KMS-11 (cell line): ENCODE data around the gene RNU6-9.
"Not testable (repeated sequence)": the region's sequence is repeated elsewhere in the genome, so short reads cannot be mapped to it uniquely, and the experiment has no call there.

ENCODE experiments used
- H2AFZ ChIP-seq: fragments of 200-600 bp; sonication (generic); 2 replicates; pipeline ENCODE4 v1.6.1; 2016; ENCODE audit warnings: antibody characterized with exemption, mixed run types, low read depth
- H3K27ac ChIP-seq: fragments of 200-600 bp; sonication (generic); 2 replicates; pipeline ENCODE4 v1.6.1; 2016; ENCODE audit warnings: mild to moderate bottlenecking, mixed run types
- H3K27me3 ChIP-seq: fragments of 200-600 bp; sonication (generic); 2 replicates; pipeline ENCODE4 v1.6.1; 2017; ENCODE audit warnings: mild to moderate bottlenecking, low read depth, mixed run types, moderate library complexity; ENCODE audit not compliant: insufficient read depth
- H3K36me3 ChIP-seq: fragments of 200-600 bp; sonication (generic); 2 replicates; pipeline ENCODE4 v1.6.1; 2017; ENCODE audit warnings: mild to moderate bottlenecking, mixed run types; ENCODE audit not compliant: insufficient read depth
- H3K4me1 ChIP-seq: fragments of 200-600 bp; sonication (generic); 2 replicates; pipeline ENCODE4 v1.6.1; 2016; ENCODE audit warnings: mild to moderate bottlenecking, low read depth, mixed run types; ENCODE audit not compliant: poor library complexity, severe bottlenecking
- H3K4me2 ChIP-seq: fragments of 200-600 bp; sonication (generic); 2 replicates; pipeline ENCODE4 v1.7.0; 2016; ENCODE audit warnings: mild to moderate bottlenecking, mixed run types
- H3K4me3 ChIP-seq: fragments of 200-600 bp; sonication (generic); IDR thresholded peaks from 2 replicates; pipeline ENCODE4 v1.6.1; 2017; ENCODE audit warnings: low read depth, low read length, mixed read lengths; ENCODE audit not compliant: insufficient read depth
- H3K79me2 ChIP-seq: fragments of 200-600 bp; sonication (generic); 2 replicates; pipeline ENCODE4 v1.6.1; 2016; ENCODE audit warnings: low read depth, mixed run types; ENCODE audit not compliant: insufficient read depth
- H3K9ac ChIP-seq: fragments of 200-600 bp; sonication (generic); 2 replicates; pipeline ENCODE4 v1.6.1; 2016; ENCODE audit warnings: mild to moderate bottlenecking, mixed run types
- H4K20me1 ChIP-seq: fragments of 200-600 bp; sonication (generic); 2 replicates; pipeline ENCODE4 v1.6.1; 2016; ENCODE audit warnings: mild to moderate bottlenecking, mixed run types; ENCODE audit not compliant: insufficient read depth
- TF ChIP-seq, protein P1 (sequence below): fragments of 200-600 bp; sonication (generic); conservative IDR thresholded peaks from 2 replicates; pipeline ENCODE4 v1.6.1; 2017; ENCODE audit warnings: low read depth, mild to moderate bottlenecking, antibody characterized with exemption, low read length, moderate library complexity, mixed read lengths

RNU6-9 gene

GRCh38 chr19:852136-853013, 40.9 kb upstream of the RNU6-9 start, which contains the start of gene ELANE:
Gene ELANE, plus strand, starts transcription at chr19:852303. Its CDS starts 26 bp downstream, at chr19:852329.
- Histone ChIP-seq H4K20me1 (no peaks in the 10 kb centered on the region), H3K79me2 (peaks cover 8% of the 10 kb centered on the region), H3K4me1 (peaks cover 10% of the 10 kb centered on the region), H3K27me3 (peaks cover 8% of the 10 kb centered on the region; the same call in 1 of the 2 replicates), H3K4me3 (no peak within 1 kb of the TSS), H3K27ac (no peak within 1 kb of the TSS), H3K36me3 (no peaks in the 10 kb centered on the region), H3K9ac (no peak within 1 kb of the TSS), H2AFZ (no peak within 1 kb of the TSS), H3K4me2 (no peak within 1 kb of the TSS)
- TF ChIP-seq, protein P1, sequence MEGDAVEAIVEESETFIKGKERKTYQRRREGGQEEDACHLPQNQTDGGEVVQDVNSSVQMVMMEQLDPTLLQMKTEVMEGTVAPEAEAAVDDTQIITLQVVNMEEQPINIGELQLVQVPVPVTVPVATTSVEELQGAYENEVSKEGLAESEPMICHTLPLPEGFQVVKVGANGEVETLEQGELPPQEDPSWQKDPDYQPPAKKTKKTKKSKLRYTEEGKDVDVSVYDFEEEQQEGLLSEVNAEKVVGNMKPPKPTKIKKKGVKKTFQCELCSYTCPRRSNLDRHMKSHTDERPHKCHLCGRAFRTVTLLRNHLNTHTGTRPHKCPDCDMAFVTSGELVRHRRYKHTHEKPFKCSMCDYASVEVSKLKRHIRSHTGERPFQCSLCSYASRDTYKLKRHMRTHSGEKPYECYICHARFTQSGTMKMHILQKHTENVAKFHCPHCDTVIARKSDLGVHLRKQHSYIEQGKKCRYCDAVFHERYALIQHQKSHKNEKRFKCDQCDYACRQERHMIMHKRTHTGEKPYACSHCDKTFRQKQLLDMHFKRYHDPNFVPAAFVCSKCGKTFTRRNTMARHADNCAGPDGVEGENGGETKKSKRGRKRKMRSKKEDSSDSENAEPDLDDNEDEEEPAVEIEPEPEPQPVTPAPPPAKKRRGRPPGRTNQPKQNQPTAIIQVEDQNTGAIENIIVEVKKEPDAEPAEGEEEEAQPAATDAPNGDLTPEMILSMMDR, result no peak

DNA sequence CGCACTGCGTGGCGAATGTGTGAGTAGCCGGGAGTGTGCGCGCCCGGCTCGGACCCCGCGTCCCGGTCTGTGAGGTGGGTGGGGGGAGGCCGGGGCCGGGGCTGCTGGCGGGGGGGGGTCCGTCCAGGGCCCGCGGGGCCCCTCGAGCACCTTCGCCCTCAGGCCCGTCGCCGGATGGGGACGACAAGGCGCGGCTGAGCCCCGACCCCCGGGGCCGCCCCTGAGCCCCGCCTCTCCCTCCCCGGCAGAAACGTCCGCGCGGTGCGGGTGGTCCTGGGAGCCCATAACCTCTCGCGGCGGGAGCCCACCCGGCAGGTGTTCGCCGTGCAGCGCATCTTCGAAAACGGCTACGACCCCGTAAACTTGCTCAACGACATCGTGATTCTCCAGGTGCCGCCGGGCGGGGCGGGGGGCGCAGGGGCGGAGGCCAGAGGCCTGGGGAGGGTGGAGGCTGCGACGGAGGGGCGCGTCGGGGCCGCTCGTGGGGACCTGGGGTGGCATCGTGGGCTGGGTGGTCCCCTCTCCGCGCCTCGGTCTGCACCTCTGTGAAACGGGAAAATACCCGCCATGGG, 40.2 kb upstream of the RNU6-9 start:
- Histone ChIP-seq H3K36me3 (no peaks in the 10 kb centered on the region), H3K27ac (no peak overlapping the region), H3K4me2 (no peak overlapping the region), H3K4me1 (peaks cover 4% of the 10 kb centered on the region), H3K27me3 (peaks cover 8% of the 10 kb centered on the region; the same call in 1 of the 2 replicates), H3K79me2 (peaks cover 1% of the 10 kb centered on the region; the same call in 1 of the 2 replicates), H4K20me1 (no peaks in the 10 kb centered on the region), H2AFZ (no peak overlapping the region), H3K9ac (no peak overlapping the region), H3K4me3 (no peak overlapping the region)
- TF ChIP-seq, protein P1, result no peak

- H4K20me1 ChIP-seq, H3K9ac ChIP-seq, H3K4me1 ChIP-seq, H3K4me3 ChIP-seq, H3K4me2 ChIP-seq, H3K36me3 ChIP-seq, H3K27ac ChIP-seq, H3K79me2 ChIP-seq, H3K27me3 ChIP-seq, H2AFZ ChIP-seq: not testable (repeated sequence)
Measured at GRCh38 chr19:853614-854220, 39.6 kb upstream of the RNU6-9 start.

- Histone ChIP-seq H3K36me3 (no peaks in the 10 kb centered on the region), H3K79me2 (no peaks in the 10 kb centered on the region), H3K4me1 (no peaks in the 10 kb centered on the region), H4K20me1 (no peaks in the 10 kb centered on the region), H3K27me3 (peaks cover 8% of the 10 kb centered on the region; the same call in 1 of the 2 replicates), H3K4me3 (no peak overlapping the region), H3K4me2 (no peak overlapping the region), H3K27ac (no peak overlapping the region), H2AFZ (no peak overlapping the region), H3K9ac (no peak overlapping the region)
- TF ChIP-seq, protein P1, result no peak
Measured at GRCh38 chr19:854549-854948, 38.7 kb upstream of the RNU6-9 start.
